ENCODE data around the gene DGLUCY.

DNA sequence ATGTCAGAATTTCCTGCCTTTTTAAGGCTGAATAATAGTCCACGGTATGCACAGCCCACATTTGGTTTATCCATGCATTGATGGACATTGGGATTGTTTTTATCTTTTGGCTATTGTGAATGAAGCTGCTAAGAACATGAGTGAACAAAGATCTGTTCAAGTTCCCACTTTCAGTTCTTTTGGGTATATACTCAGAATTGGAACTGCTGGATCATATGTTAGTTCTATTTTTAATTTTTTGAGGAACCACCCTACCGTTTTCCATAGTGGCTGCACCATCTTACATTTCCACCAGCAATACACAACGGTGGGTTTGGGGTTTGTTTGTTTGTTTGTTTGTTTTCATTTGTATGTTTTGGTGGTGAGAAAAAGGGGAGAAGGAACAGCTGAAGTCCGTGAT is 124.2 kb downstream of the DGLUCY start:
- TF ChIP-seq, protein P1, sequence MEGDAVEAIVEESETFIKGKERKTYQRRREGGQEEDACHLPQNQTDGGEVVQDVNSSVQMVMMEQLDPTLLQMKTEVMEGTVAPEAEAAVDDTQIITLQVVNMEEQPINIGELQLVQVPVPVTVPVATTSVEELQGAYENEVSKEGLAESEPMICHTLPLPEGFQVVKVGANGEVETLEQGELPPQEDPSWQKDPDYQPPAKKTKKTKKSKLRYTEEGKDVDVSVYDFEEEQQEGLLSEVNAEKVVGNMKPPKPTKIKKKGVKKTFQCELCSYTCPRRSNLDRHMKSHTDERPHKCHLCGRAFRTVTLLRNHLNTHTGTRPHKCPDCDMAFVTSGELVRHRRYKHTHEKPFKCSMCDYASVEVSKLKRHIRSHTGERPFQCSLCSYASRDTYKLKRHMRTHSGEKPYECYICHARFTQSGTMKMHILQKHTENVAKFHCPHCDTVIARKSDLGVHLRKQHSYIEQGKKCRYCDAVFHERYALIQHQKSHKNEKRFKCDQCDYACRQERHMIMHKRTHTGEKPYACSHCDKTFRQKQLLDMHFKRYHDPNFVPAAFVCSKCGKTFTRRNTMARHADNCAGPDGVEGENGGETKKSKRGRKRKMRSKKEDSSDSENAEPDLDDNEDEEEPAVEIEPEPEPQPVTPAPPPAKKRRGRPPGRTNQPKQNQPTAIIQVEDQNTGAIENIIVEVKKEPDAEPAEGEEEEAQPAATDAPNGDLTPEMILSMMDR (IDR thresholded peaks at IDR 0.05), result no peak
- TF ChIP-seq POLR2AphosphoS5 (IDR thresholded peaks at IDR 0.05), result no peak

Data from breast epithelium (tissue), 3 donors.